Epithelial cell of esophagus (primary cell): ENCODE results near the gene KCNS3.

Experiments
- DNase-seq: peaks from one replicate; pipeline ENCODE4 v3.0.0; 2010; ENCODE audit warnings: low read depth
- H3K4me3 ChIP-seq: 2 replicates; pipeline ENCODE4 v1.5.1; 2011; ENCODE audit warnings: mild to moderate bottlenecking, low read length, control low read depth
- CTCF ChIP-seq: IDR thresholded peaks from 2 replicates; pipeline ENCODE4 v1.5.1; 2011; ENCODE audit warnings: low read depth, mild to moderate bottlenecking, low read length, control low read depth, inconsistent platforms; ENCODE audit not compliant: insufficient read depth; ENCODE audit errors: missing control alignments

The KCNS3 gene

GRCh38 chr2:17846676-17847075, 31.8 kb upstream of the KCNS3 start:
- H3K4me3 ChIP-seq = no peak overlapping the region
- no peak for DNase-seq
- no peak for TF ChIP-seq CTCF

GRCh38 chr2:17847236-17847635, 31.2 kb upstream of the KCNS3 start:
- TF ChIP-seq CTCF = no peak
- H3K4me3 ChIP-seq = no peak overlapping the region
- DNase-seq = no peak

GRCh38 chr2:17849275-17849674, 29.2 kb upstream of the KCNS3 start:
- no peak overlapping the region for H3K4me3 ChIP-seq
- TF ChIP-seq CTCF = no peak
- no peak for DNase-seq

GRCh38 chr2:17850151-17850550, 28.3 kb upstream of the KCNS3 start:
- TF ChIP-seq CTCF = no peak
- DNase-seq = no peak
- no peak overlapping the region for H3K4me3 ChIP-seq

- TF ChIP-seq CTCF = peak; percentile 95
- peak; percentile 76 for DNase-seq
- H3K4me3 ChIP-seq = no peak overlapping the region
Observed at GRCh38 chr2:17851731-17852585, 26.5 kb upstream of the KCNS3 start.

- no peak overlapping the region for H3K4me3 ChIP-seq
- no peak for DNase-seq
- TF ChIP-seq CTCF = no peak
Observed at GRCh38 chr2:17853799-17854198, 24.7 kb upstream of the KCNS3 start.

- peak; percentile 69 for DNase-seq
- H3K4me3 ChIP-seq = no peak overlapping the region
- TF ChIP-seq CTCF = no peak
Observed at GRCh38 chr2:17857021-17857420, 21.4 kb upstream of the KCNS3 start.
